OCI-LY1 (cell line): Measurements from ENCODE around the gene PLPPR2.

Source experiments
- H2AFZ ChIP-seq: fragments of 200-600 bp; sonication (generic), shearing (Covaris generic); 2 replicates; pipeline ENCODE4 v1.6.0; 2014; ENCODE audit warnings: antibody characterized with exemption, mild to moderate bottlenecking, low read length
- H3F3A ChIP-seq: fragments of 200-600 bp; sonication (generic), shearing (Covaris generic); 2 replicates; pipeline ENCODE4 v1.6.0; 2014; ENCODE audit warnings: mild to moderate bottlenecking, antibody characterized with exemption, low read length, moderate library complexity; ENCODE audit not compliant: insufficient read depth
- H3K27ac ChIP-seq: fragments of 200-600 bp; sonication (generic); 2 replicates; pipeline ENCODE4 v1.5.1; 2014; ENCODE audit warnings: low read length, mixed run types, mild to moderate bottlenecking, low read depth; ENCODE audit not compliant: poor library complexity, severe bottlenecking
- H3K27me3 ChIP-seq: fragments of 200-600 bp; sonication (generic); 2 replicates; pipeline ENCODE4 v1.6.0; 2014; ENCODE audit warnings: antibody characterized with exemption, mild to moderate bottlenecking, low read length, moderate library complexity; ENCODE audit not compliant: insufficient read depth
- H3K36me3 ChIP-seq: fragments of 200-600 bp; sonication (generic); 2 replicates; pipeline ENCODE4 v1.6.1; 2014; ENCODE audit warnings: mild to moderate bottlenecking, antibody characterized with exemption, low read length, moderate library complexity, mixed read lengths; ENCODE audit not compliant: insufficient read depth
- H3K4me1 ChIP-seq: fragments of 200-600 bp; sonication (generic); 2 replicates; pipeline ENCODE4 v1.5.1; 2014; ENCODE audit warnings: mild to moderate bottlenecking, low read length, moderate library complexity; ENCODE audit not compliant: insufficient read depth, severe bottlenecking
- H3K4me2 ChIP-seq: fragments of 200-600 bp; sonication (generic), shearing (Covaris generic); 2 replicates; pipeline ENCODE4 v1.6.1; 2014; ENCODE audit warnings: low read length
- H3K4me3 ChIP-seq: fragments of 200-600 bp; sonication (generic); 2 replicates; pipeline ENCODE4 v1.5.1; 2014; ENCODE audit warnings: low read length, low read depth, mild to moderate bottlenecking, mixed read lengths; ENCODE audit not compliant: poor library complexity, severe bottlenecking
- H3K79me2 ChIP-seq: fragments of 200-600 bp; shearing (Covaris generic); 2 replicates; pipeline ENCODE4 v1.6.1; 2016; ENCODE audit warnings: mixed run types, low read length, mixed read lengths; ENCODE audit not compliant: insufficient read depth
- H3K9ac ChIP-seq: fragments of 200-600 bp; sonication (generic), shearing (Covaris generic); 2 replicates; pipeline ENCODE4 v1.6.1; 2014; ENCODE audit warnings: mild to moderate bottlenecking, low read length, mixed read lengths
- H3K9me2 ChIP-seq: fragments of 200-600 bp; sonication (generic), shearing (Covaris generic); 2 replicates; pipeline ENCODE4 v1.6.1; 2014; ENCODE audit warnings: low read depth, mild to moderate bottlenecking, low read length, mixed read lengths
- H3K9me3 ChIP-seq: fragments of 200-600 bp; shearing (Covaris generic); 2 replicates; pipeline ENCODE4 v1.6.1; 2014; ENCODE audit warnings: low read length, mixed read lengths
- H4K20me1 ChIP-seq: fragments of 200-600 bp; sonication (generic), shearing (Covaris generic); 2 replicates; pipeline ENCODE4 v1.6.0; 2016; ENCODE audit warnings: mild to moderate bottlenecking, low read length; ENCODE audit not compliant: insufficient read depth
- EZH2 ChIP-seq: fragments of 200-600 bp; sonication (generic), shearing (Covaris generic); IDR thresholded peaks from 2 replicates; pipeline ENCODE4 v1.8.0; 2017; ENCODE audit warnings: borderline replicate concordance, mixed run types, mild to moderate bottlenecking, antibody characterized with exemption, low read length, moderate library complexity, mixed read lengths
- TF ChIP-seq, protein P1 (sequence below): fragments of 200-600 bp; sonication (generic), shearing (Covaris generic); IDR thresholded peaks from 2 replicates; pipeline ENCODE4 v1.5.1; 2017; ENCODE audit warnings: mild to moderate bottlenecking, antibody characterized with exemption, low read length, moderate library complexity, mixed read lengths

Gene PLPPR2

DNA sequence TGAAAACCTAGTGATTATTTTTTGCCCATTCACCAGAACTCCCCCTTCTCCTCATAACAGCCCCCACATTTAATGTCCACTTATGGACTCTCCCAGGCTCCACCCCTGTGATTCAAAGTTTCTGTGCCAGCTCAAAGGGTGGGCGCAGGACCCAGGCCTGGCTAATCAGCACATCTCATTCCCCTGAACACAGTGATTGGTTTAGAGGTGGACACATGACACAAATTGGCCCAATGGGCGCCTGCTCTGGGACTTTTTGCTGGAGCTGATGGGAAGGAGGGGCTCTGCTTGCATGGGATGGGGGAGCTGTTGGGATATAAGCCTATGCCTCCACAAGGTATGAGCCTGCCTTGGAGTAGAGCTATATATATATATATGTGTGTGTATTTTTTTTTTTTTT is 35.1 kb downstream of the PLPPR2 start:
- Histone ChIP-seq H3K79me2 (no peaks in the 10 kb centered on the region), H3K36me3 (no peaks in the 10 kb centered on the region; the same call in 1 of the 2 replicates), H4K20me1 (no peaks in the 10 kb centered on the region), H3F3A (no peaks in the 10 kb centered on the region), H3K4me3 (no peak overlapping the region), H3K4me1 (peaks cover 11% of the 10 kb centered on the region), H3K9ac (no peak overlapping the region), H3K27ac (no peak overlapping the region), H3K9me3 (0 out of 2 replicates have a peak, but pooled peaks cover 4% of the 10 kb centered on the region), H2AFZ (no peak overlapping the region), H3K4me2 (no peak overlapping the region), H3K9me2 (no peaks in the 10 kb centered on the region), H3K27me3 (peaks cover 16% of the 10 kb centered on the region; the same call in 1 of the 2 replicates)
- TF ChIP-seq, protein P1, sequence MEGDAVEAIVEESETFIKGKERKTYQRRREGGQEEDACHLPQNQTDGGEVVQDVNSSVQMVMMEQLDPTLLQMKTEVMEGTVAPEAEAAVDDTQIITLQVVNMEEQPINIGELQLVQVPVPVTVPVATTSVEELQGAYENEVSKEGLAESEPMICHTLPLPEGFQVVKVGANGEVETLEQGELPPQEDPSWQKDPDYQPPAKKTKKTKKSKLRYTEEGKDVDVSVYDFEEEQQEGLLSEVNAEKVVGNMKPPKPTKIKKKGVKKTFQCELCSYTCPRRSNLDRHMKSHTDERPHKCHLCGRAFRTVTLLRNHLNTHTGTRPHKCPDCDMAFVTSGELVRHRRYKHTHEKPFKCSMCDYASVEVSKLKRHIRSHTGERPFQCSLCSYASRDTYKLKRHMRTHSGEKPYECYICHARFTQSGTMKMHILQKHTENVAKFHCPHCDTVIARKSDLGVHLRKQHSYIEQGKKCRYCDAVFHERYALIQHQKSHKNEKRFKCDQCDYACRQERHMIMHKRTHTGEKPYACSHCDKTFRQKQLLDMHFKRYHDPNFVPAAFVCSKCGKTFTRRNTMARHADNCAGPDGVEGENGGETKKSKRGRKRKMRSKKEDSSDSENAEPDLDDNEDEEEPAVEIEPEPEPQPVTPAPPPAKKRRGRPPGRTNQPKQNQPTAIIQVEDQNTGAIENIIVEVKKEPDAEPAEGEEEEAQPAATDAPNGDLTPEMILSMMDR = no peak
- no peak for TF ChIP-seq EZH2

DNA sequence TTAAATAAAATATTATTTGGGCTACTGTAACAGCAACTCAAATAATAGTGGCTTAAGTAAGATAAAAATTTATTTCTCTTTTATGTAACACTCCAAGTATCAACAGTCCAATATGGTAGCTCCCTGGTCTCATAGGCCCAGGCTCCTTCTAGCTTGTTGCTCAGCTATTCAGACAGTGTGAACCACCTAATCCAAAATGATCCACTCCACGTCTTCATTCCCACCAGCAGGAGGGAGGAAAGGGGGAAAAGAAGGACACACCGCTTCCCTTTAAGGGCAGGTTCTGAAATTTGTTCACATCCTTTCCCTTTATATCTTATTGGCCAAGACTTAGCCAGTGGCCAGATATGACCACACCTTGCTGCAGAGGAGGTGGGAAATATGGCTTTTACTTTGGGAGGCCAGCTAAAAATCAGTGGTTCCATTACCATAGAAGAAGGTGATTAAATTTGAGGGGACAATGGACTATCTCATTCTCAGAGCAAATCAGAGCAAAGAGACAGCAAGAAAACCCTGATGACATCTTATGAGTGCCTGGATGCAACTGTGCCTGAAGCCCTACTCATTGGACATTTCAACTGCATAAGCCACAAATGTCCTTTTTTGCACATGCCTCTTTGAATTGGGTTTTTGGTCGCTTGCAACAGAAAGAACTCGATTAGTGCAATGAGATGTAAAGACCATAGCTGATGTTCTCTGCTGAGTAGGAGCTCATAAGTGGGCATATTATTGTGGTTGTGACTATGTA is 35.9 kb downstream of the PLPPR2 start:
- 0 out of 2 replicates have a peak, but pooled peaks cover 4% of the 10 kb centered on the region for H3K9me3 ChIP-seq

DNA sequence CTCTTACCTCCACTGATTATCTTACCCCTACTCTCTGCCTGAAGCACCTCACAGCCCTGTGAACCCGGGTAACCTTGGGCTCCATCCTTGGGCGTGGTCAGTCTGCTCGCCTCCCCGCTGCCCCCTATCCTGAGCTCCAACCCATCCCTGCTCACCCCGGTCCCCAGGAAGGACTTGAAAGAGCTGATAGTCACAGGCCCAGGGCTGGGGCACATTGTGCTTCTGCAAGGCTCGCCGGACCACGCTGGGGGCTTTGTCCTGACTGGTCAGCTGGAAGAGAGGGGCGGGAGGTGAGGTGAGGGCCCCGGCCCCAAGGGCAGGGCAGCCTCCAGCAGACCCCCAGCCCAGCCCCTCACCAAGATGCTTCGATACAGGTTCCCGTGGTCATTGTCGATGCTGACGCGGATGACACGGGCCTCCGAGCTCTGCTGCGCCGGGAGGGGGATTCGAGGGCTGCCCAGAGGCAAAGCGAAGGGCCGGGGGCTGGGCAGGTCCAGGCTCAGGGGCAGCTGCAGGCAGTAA is 41.9 kb downstream of the PLPPR2 start:
- Histone ChIP-seq H3K36me3 (no peaks in the 10 kb centered on the region), H3K9ac (no peak overlapping the region), H3F3A (no peaks in the 10 kb centered on the region), H3K27me3 (peaks cover 14% of the 10 kb centered on the region; the same call in 1 of the 2 replicates), H3K27ac (no peak overlapping the region), H2AFZ (no peak overlapping the region), H3K4me3 (no peak overlapping the region), H3K4me2 (no peak overlapping the region), H3K9me2 (no peaks in the 10 kb centered on the region), H4K20me1 (no peaks in the 10 kb centered on the region), H3K79me2 (no peaks in the 10 kb centered on the region), H3K9me3 (no peaks in the 10 kb centered on the region), H3K4me1 (no peaks in the 10 kb centered on the region)
- TF ChIP-seq, protein P1 = no peak
- no peak for TF ChIP-seq EZH2

More for the DNA sequence above, 35.9 kb downstream of the PLPPR2 start:
- no peaks in the 10 kb centered on the region for H3K79me2 ChIP-seq
- no peak overlapping the region for H3K27ac ChIP-seq
- TF ChIP-seq EZH2 = no peak
- TF ChIP-seq, protein P1 = no peak
- no peaks in the 10 kb centered on the region for H3F3A ChIP-seq
- peaks cover 11% of the 10 kb centered on the region for H3K4me1 ChIP-seq
- no peaks in the 10 kb centered on the region for H3K9me2 ChIP-seq
- H4K20me1 ChIP-seq = no peaks in the 10 kb centered on the region
- H3K27me3 ChIP-seq = peaks cover 16% of the 10 kb centered on the region; the same call in 1 of the 2 replicates
- H3K36me3 ChIP-seq = no peaks in the 10 kb centered on the region; the same call in 1 of the 2 replicates
- no peak overlapping the region for H2AFZ ChIP-seq
- H3K4me3 ChIP-seq = no peak overlapping the region
- no peak overlapping the region for H3K9ac ChIP-seq
- no peak overlapping the region for H3K4me2 ChIP-seq
